Measurements from ENCODE around the gene PSME3IP1.

The PSME3IP1 gene

DNA sequence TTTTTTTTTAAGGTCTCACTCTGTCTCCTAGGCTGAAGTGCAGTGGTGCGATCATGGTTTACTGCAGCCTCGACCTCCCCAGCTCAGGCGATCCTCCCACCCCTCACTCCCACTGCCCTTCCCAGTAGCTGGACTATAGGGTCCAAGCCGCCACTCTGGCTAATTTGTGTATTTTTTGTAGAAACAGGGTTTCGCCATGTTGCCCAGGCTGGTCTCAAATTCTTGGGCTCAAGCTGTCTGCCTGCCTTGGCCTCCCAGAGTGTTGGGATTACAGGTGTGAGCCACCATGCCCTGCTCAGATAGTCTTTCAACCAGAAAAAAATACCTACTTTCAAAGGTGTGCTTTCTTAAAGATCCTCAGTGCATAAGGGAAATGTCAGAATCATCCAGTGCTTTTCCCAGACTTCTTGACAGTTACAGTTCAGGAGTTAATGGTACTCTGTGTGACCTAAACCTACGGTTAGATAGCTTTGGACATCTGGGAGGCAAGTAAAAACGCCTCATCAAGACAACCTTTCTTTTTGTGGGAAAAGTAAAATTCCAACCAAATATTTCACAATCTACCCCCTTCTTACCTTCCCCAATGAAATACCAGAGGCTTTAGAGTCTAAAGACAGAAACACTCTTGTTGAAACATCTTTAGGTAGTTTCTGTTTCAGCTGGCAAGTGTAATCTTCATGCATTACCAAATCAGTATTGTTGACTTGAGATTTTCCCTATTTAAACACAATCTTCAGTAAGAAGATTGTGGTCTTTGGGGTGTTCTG is 7.1 kb upstream of the PSME3IP1 start:
- Histone ChIP-seq H3K4me1 (ENCODE audit: control insufficient read depth, insufficient read depth, low read length) (peaks cover 28% of the 10 kb centered on the region), H3K36me3 (ENCODE audit: control insufficient read depth in 2 of 2, insufficient read depth in 1 of 2, low read length in 2 of 2) (no peaks in the 10 kb centered on the region), H3K27ac (ENCODE audit: extremely low read depth, low read depth, low read length) (no peak overlapping the region), H3K9me3 (ENCODE audit: control insufficient read depth, insufficient read depth, low read depth, low read length) (no peaks in the 10 kb centered on the region), H3K4me3 (ENCODE audit: low read depth, low read length) (no peak overlapping the region)
- POLR2A ChIA-PET: interaction anchor here (0.6 kb wide), 1 partner anchor 56 kb away, joined by 3 read pairs; no protein-coding TSS in a partner anchor
- TF ChIP-seq PRDM1 (tag by site-specific recombination; IDR thresholded peaks at IDR 0.05): 0 out of 2 replicates have a peak, but pooled peaks have one; percentile 40
- no peak for TF ChIP-seq ZNF311 (tag by site-specific recombination; IDR thresholded peaks at IDR 0.05; ENCODE audit: borderline replicate concordance)
- TF ChIP-seq, protein P1, sequence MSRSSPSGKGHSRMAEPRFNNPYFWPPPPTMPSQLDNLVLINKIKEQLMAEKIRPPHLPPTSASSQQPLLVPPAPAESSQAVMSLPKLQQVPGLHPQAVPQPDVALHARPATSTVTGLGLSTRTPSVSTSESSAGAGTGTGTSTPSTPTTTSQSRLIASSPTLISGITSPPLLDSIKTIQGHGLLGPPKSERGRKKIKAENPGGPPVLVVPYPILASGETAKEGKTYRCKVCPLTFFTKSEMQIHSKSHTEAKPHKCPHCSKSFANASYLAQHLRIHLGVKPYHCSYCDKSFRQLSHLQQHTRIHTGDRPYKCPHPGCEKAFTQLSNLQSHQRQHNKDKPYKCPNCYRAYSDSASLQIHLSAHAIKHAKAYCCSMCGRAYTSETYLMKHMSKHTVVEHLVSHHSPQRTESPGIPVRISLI (tag by site-specific recombination; IDR thresholded peaks at IDR 0.05): 0 out of 2 replicates have a peak, but pooled peaks have one; percentile 24
- CTCF ChIA-PET: interaction anchor here (1.5 kb wide), 1 partner anchor 8 kb away, joined by 3 read pairs; no protein-coding TSS in a partner anchor

DNA sequence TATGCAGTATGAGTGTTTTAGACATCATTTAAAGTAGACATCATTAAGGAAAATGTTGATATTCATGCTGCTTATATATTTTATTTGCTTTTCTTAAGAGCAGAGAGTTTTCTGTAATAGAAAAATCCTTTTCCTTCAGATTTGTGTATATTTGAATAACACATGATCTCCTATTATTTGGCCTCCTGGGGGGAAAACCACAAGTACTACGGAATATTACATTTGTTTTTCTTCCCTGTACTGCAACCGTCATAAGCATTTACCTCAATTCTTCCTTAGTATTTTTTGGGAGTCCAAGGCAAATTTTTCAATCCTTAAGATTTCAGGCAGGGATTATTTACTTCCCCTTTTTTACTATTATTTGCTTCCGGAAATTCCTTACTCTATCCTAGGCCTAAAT is 6.3 kb upstream of the PSME3IP1 start:
- no peak overlapping the region for H3K4me3 ChIP-seq (ENCODE audit: low read depth, low read length)
- TF ChIP-seq IKZF3 (tag by site-specific recombination; IDR thresholded peaks at IDR 0.05) (0 out of 2 replicates have a peak, but pooled peaks have one; percentile 13), ZNF548 (tag by site-specific recombination; IDR thresholded peaks at IDR 0.05) (no peak)
- TF ChIP-seq, protein P2, sequence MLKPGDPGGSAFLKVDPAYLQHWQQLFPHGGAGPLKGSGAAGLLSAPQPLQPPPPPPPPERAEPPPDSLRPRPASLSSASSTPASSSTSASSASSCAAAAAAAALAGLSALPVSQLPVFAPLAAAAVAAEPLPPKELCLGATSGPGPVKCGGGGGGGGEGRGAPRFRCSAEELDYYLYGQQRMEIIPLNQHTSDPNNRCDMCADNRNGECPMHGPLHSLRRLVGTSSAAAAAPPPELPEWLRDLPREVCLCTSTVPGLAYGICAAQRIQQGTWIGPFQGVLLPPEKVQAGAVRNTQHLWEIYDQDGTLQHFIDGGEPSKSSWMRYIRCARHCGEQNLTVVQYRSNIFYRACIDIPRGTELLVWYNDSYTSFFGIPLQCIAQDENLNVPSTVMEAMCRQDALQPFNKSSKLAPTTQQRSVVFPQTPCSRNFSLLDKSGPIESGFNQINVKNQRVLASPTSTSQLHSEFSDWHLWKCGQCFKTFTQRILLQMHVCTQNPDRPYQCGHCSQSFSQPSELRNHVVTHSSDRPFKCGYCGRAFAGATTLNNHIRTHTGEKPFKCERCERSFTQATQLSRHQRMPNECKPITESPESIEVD (tag by site-specific recombination; IDR thresholded peaks at IDR 0.05): peak; percentile 40; the same call in 1 of the 2 replicates
- TF ChIP-seq, protein P3, sequence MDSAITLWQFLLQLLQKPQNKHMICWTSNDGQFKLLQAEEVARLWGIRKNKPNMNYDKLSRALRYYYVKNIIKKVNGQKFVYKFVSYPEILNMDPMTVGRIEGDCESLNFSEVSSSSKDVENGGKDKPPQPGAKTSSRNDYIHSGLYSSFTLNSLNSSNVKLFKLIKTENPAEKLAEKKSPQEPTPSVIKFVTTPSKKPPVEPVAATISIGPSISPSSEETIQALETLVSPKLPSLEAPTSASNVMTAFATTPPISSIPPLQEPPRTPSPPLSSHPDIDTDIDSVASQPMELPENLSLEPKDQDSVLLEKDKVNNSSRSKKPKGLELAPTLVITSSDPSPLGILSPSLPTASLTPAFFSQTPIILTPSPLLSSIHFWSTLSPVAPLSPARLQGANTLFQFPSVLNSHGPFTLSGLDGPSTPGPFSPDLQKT (IDR thresholded peaks at IDR 0.05; ENCODE audit: borderline replicate concordance, low read depth, low read length): no peak
- no peaks in the 10 kb centered on the region for H3K9me3 ChIP-seq (ENCODE audit: control insufficient read depth, insufficient read depth, low read depth, low read length)
- no peaks in the 10 kb centered on the region for H3K36me3 ChIP-seq (ENCODE audit: control insufficient read depth in 2 of 2, insufficient read depth in 1 of 2, low read length in 2 of 2)
- ChIA-PET CTCF (no interaction called here), POLR2A (no interaction called here)
- no peak overlapping the region for H3K27ac ChIP-seq (ENCODE audit: extremely low read depth, low read depth, low read length)
- peaks cover 28% of the 10 kb centered on the region for H3K4me1 ChIP-seq (ENCODE audit: control insufficient read depth, insufficient read depth, low read length)

DNA sequence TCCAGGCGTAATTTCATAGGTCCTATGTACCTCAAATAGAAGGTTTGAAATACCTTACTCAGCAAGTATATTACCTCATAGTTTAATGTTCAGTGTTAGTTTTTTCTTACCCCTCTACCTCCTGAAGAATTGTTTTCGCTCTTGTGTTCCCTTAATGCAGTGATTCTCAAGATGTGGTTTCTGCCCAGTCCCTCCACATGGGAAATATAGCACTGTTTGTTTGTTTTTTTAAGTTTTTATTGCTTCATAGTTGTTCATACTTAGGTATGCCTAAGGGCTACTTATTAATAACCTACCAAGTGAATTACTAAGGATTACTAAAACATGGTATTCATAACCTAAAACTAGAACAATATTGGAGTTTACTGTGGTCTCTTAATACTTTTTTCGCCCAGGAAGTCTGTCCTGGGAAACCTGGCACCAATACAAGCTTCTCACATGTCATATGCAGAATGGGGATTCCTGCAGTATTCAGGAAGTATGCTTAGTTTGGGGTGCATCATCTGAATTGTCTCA is 5.3 kb upstream of the PSME3IP1 start:
- no peak overlapping the region for H3K27ac ChIP-seq (ENCODE audit: extremely low read depth, low read depth, low read length)
- no peaks in the 10 kb centered on the region for H3K9me3 ChIP-seq (ENCODE audit: control insufficient read depth, insufficient read depth, low read depth, low read length)
- ChIA-PET CTCF (interaction anchor here (1.7 kb wide), 1 partner anchor 272 kb away, joined by 3 read pairs; the partner anchor contains the start of gene POLR2C), POLR2A (no interaction called here)
- H3K36me3 ChIP-seq (ENCODE audit: control insufficient read depth in 2 of 2, insufficient read depth in 1 of 2, low read length in 2 of 2): no peaks in the 10 kb centered on the region
- H3K4me3 ChIP-seq (ENCODE audit: low read depth, low read length): no peak overlapping the region
- peaks cover 24% of the 10 kb centered on the region for H3K4me1 ChIP-seq (ENCODE audit: control insufficient read depth, insufficient read depth, low read length)
- TF ChIP-seq PRDM1 (tag by site-specific recombination; IDR thresholded peaks at IDR 0.05) (no peak), IKZF3 (tag by site-specific recombination; IDR thresholded peaks at IDR 0.05) (peak; percentile 38; the same call in 1 of the 2 replicates), ZNF24 (tag by site-specific recombination; IDR thresholded peaks at IDR 0.05) (0 out of 2 replicates have a peak, but pooled peaks have one; percentile 30), ZNF274 (IDR thresholded peaks at IDR 0.05; ENCODE audit: low read length) (no peak), ZNF274 (tag by site-specific recombination; IDR thresholded peaks at IDR 0.05; ENCODE audit: borderline replicate concordance) (no peak), ZXDB (tag by site-specific recombination; IDR thresholded peaks at IDR 0.05) (0 out of 2 replicates have a peak, but pooled peaks have one; percentile 27), ZBTB48 (tag by site-specific recombination; IDR thresholded peaks at IDR 0.05) (peak; percentile 93), ZNF221 (tag by site-specific recombination; IDR thresholded peaks at IDR 0.05; ENCODE audit: borderline replicate concordance) (no peak), SP7 (tag by site-specific recombination; IDR thresholded peaks at IDR 0.05) (0 out of 2 replicates have a peak, but pooled peaks have one; percentile 37), OSR2 (tag by site-specific recombination; IDR thresholded peaks at IDR 0.05) (peak; percentile 37; the same call in 1 of the 2 replicates)
- TF ChIP-seq, protein P2 (tag by site-specific recombination; IDR thresholded peaks at IDR 0.05): peak; percentile 87
- TF ChIP-seq, protein P4, sequence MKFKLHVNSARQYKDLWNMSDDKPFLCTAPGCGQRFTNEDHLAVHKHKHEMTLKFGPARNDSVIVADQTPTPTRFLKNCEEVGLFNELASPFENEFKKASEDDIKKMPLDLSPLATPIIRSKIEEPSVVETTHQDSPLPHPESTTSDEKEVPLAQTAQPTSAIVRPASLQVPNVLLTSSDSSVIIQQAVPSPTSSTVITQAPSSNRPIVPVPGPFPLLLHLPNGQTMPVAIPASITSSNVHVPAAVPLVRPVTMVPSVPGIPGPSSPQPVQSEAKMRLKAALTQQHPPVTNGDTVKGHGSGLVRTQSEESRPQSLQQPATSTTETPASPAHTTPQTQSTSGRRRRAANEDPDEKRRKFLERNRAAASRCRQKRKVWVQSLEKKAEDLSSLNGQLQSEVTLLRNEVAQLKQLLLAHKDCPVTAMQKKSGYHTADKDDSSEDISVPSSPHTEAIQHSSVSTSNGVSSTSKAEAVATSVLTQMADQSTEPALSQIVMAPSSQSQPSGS (tag by site-specific recombination; IDR thresholded peaks at IDR 0.05; ENCODE audit: low read depth): 0 out of 2 replicates have a peak, but pooled peaks have one; percentile 61
- TF ChIP-seq, protein P5, sequence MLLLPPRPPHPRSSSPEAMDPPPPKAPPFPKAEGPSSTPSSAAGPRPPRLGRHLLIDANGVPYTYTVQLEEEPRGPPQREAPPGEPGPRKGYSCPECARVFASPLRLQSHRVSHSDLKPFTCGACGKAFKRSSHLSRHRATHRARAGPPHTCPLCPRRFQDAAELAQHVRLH (tag by site-specific recombination; IDR thresholded peaks at IDR 0.05): peak; percentile 10; the same call in 1 of the 2 replicates
- TF ChIP-seq, protein P6, sequence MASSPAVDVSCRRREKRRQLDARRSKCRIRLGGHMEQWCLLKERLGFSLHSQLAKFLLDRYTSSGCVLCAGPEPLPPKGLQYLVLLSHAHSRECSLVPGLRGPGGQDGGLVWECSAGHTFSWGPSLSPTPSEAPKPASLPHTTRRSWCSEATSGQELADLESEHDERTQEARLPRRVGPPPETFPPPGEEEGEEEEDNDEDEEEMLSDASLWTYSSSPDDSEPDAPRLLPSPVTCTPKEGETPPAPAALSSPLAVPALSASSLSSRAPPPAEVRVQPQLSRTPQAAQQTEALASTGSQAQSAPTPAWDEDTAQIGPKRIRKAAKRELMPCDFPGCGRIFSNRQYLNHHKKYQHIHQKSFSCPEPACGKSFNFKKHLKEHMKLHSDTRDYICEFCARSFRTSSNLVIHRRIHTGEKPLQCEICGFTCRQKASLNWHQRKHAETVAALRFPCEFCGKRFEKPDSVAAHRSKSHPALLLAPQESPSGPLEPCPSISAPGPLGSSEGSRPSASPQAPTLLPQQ (tag by site-specific recombination; IDR thresholded peaks at IDR 0.05): 0 out of 2 replicates have a peak, but pooled peaks have one; percentile 31

All from HEK293 (cell line).